ENCODE measurements around the gene BEND7. TPM values are rescaled to one million over a fixed set of nuclear protein-coding genes. Genes with fewer than 3 reads are reported as not detected.

Gene BEND7
- total RNA-seq, 6 experiments from 2014 or later: 0.14 to 2.0 (median 0.49) TPM

DNA sequence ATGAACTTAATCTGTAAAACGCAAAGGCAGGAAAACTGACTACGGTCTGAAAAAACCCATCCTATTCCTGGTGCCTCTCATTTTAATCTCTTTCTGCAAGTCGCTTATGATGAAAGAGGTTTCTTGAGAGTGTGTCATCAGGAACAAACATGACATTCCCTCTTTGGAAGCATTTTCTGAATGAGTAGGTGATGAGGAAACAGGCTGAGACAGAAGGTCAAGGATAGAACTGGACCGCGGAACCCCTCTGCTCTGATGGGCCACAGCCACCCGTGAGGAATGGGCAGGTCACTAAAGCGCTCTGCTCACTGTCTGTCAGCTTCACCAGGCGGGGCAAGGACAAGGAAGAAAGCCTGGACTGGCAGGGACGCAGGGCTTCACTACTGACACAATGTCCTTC lies 28.6 kb downstream of the BEND7 start:
- Mint-ChIP-seq H3K36me3 (ENCODE audit: low read depth) (no peaks in the 10 kb centered on the region), H3K9me3 (no peaks in the 10 kb centered on the region), H3K27me3 (ENCODE audit: insufficient read depth) (peaks cover 3% of the 10 kb centered on the region), H3K4me1 (ENCODE audit: low read depth) (peaks cover 14% of the 10 kb centered on the region), H3K27ac (no peak overlapping the region), H3K4me3 (no peak overlapping the region)
- TF ChIP-seq, protein P1, sequence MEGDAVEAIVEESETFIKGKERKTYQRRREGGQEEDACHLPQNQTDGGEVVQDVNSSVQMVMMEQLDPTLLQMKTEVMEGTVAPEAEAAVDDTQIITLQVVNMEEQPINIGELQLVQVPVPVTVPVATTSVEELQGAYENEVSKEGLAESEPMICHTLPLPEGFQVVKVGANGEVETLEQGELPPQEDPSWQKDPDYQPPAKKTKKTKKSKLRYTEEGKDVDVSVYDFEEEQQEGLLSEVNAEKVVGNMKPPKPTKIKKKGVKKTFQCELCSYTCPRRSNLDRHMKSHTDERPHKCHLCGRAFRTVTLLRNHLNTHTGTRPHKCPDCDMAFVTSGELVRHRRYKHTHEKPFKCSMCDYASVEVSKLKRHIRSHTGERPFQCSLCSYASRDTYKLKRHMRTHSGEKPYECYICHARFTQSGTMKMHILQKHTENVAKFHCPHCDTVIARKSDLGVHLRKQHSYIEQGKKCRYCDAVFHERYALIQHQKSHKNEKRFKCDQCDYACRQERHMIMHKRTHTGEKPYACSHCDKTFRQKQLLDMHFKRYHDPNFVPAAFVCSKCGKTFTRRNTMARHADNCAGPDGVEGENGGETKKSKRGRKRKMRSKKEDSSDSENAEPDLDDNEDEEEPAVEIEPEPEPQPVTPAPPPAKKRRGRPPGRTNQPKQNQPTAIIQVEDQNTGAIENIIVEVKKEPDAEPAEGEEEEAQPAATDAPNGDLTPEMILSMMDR (IDR thresholded peaks at IDR 0.05): no peak
- DNase-seq: no peak

DNA sequence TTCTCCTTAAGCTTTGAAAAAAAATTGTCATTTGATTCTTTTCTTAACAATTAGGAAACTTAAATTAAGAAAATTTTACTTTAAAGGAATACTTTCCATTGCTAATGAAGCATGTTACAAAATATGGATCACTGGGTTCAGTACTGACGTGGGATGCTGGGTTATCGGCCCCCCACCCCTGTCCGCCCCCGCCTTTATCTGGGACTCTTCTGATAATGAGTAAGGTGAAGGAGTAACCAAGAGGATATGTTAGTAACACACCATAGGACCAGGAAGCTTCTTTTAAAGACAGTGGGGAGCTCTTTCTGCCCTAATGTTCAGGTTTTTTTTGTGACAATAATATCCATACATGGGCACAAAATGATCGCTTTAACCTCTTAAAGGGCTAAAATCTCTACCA lies 29.7 kb downstream of the BEND7 start:
- H3K36me3 Mint-ChIP-seq (ENCODE audit: low read depth): no peaks in the 10 kb centered on the region
- H3K27ac Mint-ChIP-seq: no peak overlapping the region
- TF ChIP-seq, protein P1 (IDR thresholded peaks at IDR 0.05): no peak
- H3K9me3 Mint-ChIP-seq: no peaks in the 10 kb centered on the region
- no peak for DNase-seq
- H3K4me1 Mint-ChIP-seq (ENCODE audit: low read depth): peaks cover 14% of the 10 kb centered on the region
- H3K4me3 Mint-ChIP-seq: no peak overlapping the region
- H3K27me3 Mint-ChIP-seq (ENCODE audit: insufficient read depth): peaks cover 1% of the 10 kb centered on the region

DNA sequence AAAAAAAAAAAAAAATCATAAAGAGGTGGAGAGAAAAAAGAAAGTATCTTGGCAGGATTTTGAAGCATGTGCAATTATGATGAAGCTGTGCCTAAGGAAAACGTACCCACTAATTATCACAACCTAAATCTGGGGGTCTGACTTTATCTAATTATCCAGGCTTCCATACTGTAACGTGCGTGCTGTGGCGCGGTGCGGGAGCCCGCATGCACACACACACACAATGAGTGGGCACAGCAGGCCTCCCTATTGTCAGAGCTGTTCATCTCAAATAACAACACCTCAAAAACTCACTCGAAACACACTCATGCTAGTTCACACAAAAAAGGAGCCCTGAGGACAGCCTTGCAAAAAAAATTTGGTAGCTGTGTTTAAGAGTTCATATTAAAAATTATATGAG lies 31.9 kb downstream of the BEND7 start:
- no peaks in the 10 kb centered on the region for H3K36me3 Mint-ChIP-seq (ENCODE audit: low read depth)
- TF ChIP-seq, protein P1 (IDR thresholded peaks at IDR 0.05): no peak
- no peak overlapping the region for H3K27ac Mint-ChIP-seq
- DNase-seq: no peak
- H3K9me3 Mint-ChIP-seq: no peaks in the 10 kb centered on the region
- H3K4me3 Mint-ChIP-seq: no peak overlapping the region
- peaks cover 4% of the 10 kb centered on the region; the same call in 1 of the 2 replicates for H3K27me3 Mint-ChIP-seq (ENCODE audit: insufficient read depth)
- H3K4me1 Mint-ChIP-seq (ENCODE audit: low read depth): no peaks in the 10 kb centered on the region

DNA sequence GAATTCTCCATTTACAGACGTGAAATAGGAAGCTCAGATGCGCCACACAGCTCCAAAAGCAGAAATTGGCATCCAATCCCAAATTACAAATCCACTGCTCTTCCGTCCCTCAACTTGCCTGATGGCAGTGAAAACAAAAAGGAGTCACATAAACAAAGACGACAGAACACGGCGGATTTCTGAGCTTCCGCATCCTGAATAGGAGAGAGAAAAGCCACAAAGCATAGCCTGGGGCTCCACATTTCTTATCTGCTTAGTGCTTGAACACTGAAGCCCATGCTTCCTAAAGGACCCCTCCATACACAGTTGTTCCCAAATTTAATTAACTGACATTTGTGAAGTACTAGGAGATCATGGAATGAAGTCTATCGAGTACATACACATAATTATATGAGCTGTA lies 32.6 kb downstream of the BEND7 start:
- Mint-ChIP-seq H3K27me3 (ENCODE audit: insufficient read depth) (peaks cover 4% of the 10 kb centered on the region; the same call in 1 of the 2 replicates), H3K4me1 (ENCODE audit: low read depth) (no peaks in the 10 kb centered on the region), H3K9me3 (no peaks in the 10 kb centered on the region), H3K36me3 (ENCODE audit: low read depth) (no peaks in the 10 kb centered on the region), H3K27ac (no peak overlapping the region), H3K4me3 (no peak overlapping the region)
- DNase-seq: no peak
- TF ChIP-seq, protein P1 (IDR thresholded peaks at IDR 0.05): no peak

DNA sequence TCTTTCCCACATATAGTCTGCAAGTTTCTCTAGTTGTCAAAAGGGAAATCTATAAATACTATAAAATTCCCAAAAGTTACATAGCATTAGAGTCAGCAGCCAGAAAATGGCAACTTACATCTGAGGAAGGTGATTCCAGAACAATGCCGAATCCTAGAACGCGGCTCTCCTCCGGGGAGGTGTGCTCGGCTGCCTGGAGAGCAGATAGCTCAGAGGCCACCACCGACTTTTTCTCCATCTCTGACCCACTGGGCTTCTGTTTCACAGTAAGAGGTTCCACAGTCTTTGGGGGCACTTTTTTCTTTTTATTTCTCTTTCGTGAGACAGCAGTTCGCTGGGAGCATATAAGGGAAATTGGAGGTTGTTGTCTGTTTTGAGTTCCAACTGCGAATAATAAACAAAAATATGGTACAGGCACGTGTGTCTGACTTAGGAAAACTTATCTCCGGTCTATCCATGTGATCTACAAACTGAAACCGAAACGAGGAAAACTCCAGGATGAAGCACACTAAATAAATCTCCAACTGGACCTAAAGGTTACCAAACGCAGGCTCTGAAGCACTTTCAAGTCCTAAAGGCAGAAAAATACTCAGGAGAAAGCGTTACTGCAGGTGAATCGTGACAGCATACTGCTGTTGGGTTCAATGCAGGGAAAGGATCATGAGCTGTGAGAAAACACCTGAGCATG lies 36.2 kb downstream of the BEND7 start:
- TF ChIP-seq, protein P1 (IDR thresholded peaks at IDR 0.05): no peak
- Mint-ChIP-seq H3K27ac (no peak overlapping the region), H3K9me3 (no peaks in the 10 kb centered on the region), H3K27me3 (ENCODE audit: insufficient read depth) (peaks cover 4% of the 10 kb centered on the region; the same call in 1 of the 2 replicates), H3K4me3 (peak overlapping the region; percentile 57; the same call in 1 of the 2 replicates), H3K4me1 (ENCODE audit: low read depth) (no peaks in the 10 kb centered on the region), H3K36me3 (ENCODE audit: low read depth) (no peaks in the 10 kb centered on the region)
- no peak for DNase-seq
